Trophoblast cell (in vitro differentiated cells and primary cell): ENCODE measurements around the gene COMMD10.
A peak's percentile ranks its signal among the peaks of the same experiment; 100 is the strongest.

Experiments used
- DNase-seq, 2 donors: peaks; one replicate each; pipeline ENCODE4 v3.0.0-alpha.2; 2016
- H2AFZ ChIP-seq: 2 replicates; pipeline ENCODE4 v1.6.1; 2013; ENCODE audit warnings: low read length, moderate library complexity, mild to moderate bottlenecking; ENCODE audit not compliant: insufficient read depth, poor library complexity
- H2AK5ac ChIP-seq: 2 replicates; pipeline ENCODE4 v1.6.1; 2013; ENCODE audit warnings: mild to moderate bottlenecking, low read length
- H2BK120ac ChIP-seq: 2 replicates; pipeline ENCODE4 v1.6.1; 2013; ENCODE audit warnings: low read length, mild to moderate bottlenecking, moderate library complexity; ENCODE audit not compliant: insufficient read depth, poor library complexity
- H2BK12ac ChIP-seq: 2 replicates; pipeline ENCODE4 v1.6.1; 2013; ENCODE audit warnings: mild to moderate bottlenecking, low read length, moderate library complexity
- H2BK5ac ChIP-seq: 2 replicates; pipeline ENCODE4 v1.6.1; 2013; ENCODE audit warnings: low read length, low read depth, moderate library complexity, mild to moderate bottlenecking; ENCODE audit not compliant: poor library complexity
- H3K14ac ChIP-seq: 2 replicates; pipeline ENCODE4 v1.6.1; 2013; ENCODE audit warnings: mild to moderate bottlenecking, low read length
- H3K18ac ChIP-seq: 2 replicates; pipeline ENCODE4 v1.6.1; 2013; ENCODE audit warnings: mild to moderate bottlenecking, low read length
- H3K23ac ChIP-seq: 2 replicates; pipeline ENCODE4 v1.6.1; 2013; ENCODE audit warnings: low read length
- H3K27ac ChIP-seq: 2 replicates; pipeline ENCODE4 v1.5.1; 2013; ENCODE audit warnings: low read depth, mild to moderate bottlenecking, inconsistent platforms, low read length, moderate library complexity
- H3K27me3 ChIP-seq: 2 replicates; pipeline ENCODE4 v1.6.1; 2013; ENCODE audit warnings: inconsistent platforms, mild to moderate bottlenecking, low read length, moderate library complexity; ENCODE audit not compliant: insufficient read depth
- H3K36me3 ChIP-seq, 2 experiments: 1 replicate in 1 of 2; 2 replicates in 1 of 2; pipeline ENCODE4 v1.6.1; 2013; ENCODE audit warnings: low read length in 2 of 2, mild to moderate bottlenecking in 2 of 2, moderate library complexity in 1 of 2; ENCODE audit not compliant: insufficient read depth in 2 of 2, control insufficient read depth in 1 of 2
- H3K4ac ChIP-seq: 2 replicates; pipeline ENCODE4 v1.6.1; 2013; ENCODE audit warnings: low read depth, mild to moderate bottlenecking, low read length, moderate library complexity
- H3K4me1 ChIP-seq, 2 experiments: 1 replicate in 1 of 2; 2 replicates in 1 of 2; pipeline ENCODE4 v1.6.1; 2013; ENCODE audit warnings: low read length in 2 of 2, mild to moderate bottlenecking in 2 of 2, moderate library complexity in 1 of 2; ENCODE audit not compliant: insufficient read depth in 2 of 2, control insufficient read depth in 1 of 2
- H3K4me2 ChIP-seq: 2 replicates; pipeline ENCODE4 v1.6.1; 2013; ENCODE audit warnings: inconsistent platforms, mild to moderate bottlenecking, low read length, moderate library complexity
- H3K4me3 ChIP-seq: 2 replicates; pipeline ENCODE4 v1.5.1; 2013; ENCODE audit warnings: mild to moderate bottlenecking, low read depth, low read length, inconsistent platforms
- H3K79me1 ChIP-seq: one replicate; pipeline ENCODE4 v1.6.1; 2013; ENCODE audit warnings: low read length
- H3K79me2 ChIP-seq: 2 replicates; pipeline ENCODE4 v1.6.1; 2013; ENCODE audit warnings: low read length, mild to moderate bottlenecking; ENCODE audit not compliant: control insufficient read depth, insufficient read depth, poor library complexity
- H3K9ac ChIP-seq: 2 replicates; pipeline ENCODE4 v1.6.1; 2013; ENCODE audit warnings: mild to moderate bottlenecking, low read length
- H3K9me3 ChIP-seq: 2 replicates; pipeline ENCODE4 v1.6.1; 2013; ENCODE audit warnings: low read depth, mild to moderate bottlenecking, control low read depth, inconsistent platforms, low read length; ENCODE audit not compliant: insufficient read depth
- H4K12ac ChIP-seq: 2 replicates; pipeline ENCODE4 v1.6.1; 2013; ENCODE audit warnings: low read depth, mild to moderate bottlenecking, low read length, moderate library complexity
- H4K8ac ChIP-seq: 2 replicates; pipeline ENCODE4 v1.6.1; 2013; ENCODE audit warnings: low read depth, mild to moderate bottlenecking, low read length, moderate library complexity
- H4K91ac ChIP-seq: one replicate; pipeline ENCODE4 v1.6.1; 2013; ENCODE audit warnings: low read depth, mild to moderate bottlenecking, low read length, moderate library complexity
- WGBS: extraction: QIAGEN DNeasy Blood & Tissue Kit; methylation state at CpG from one replicate; pipeline ENCODE4 v1.1.7; 2013; ENCODE audit warnings: missing lambda C conversion rate; ENCODE audit not compliant: insufficient read length, insufficient coverage; ENCODE audit errors: extremely low coverage; 5-methylcytosine and 5-hydroxymethylcytosine counted together

Gene COMMD10

GRCh38 chr5:116216246-116216645 is 131.4 kb downstream of the COMMD10 start:
- Histone ChIP-seq H3K4ac (no peak overlapping the region), H2AFZ (no peak overlapping the region), H3K4me1 (no peaks in the 10 kb centered on the region), H2AK5ac (no peak overlapping the region), H3K9me3 (no peaks in the 10 kb centered on the region), H4K91ac (no peak overlapping the region), H3K79me2 (no peaks in the 10 kb centered on the region), H4K8ac (no peak overlapping the region), H3K18ac (no peak overlapping the region), H2BK120ac (no peak overlapping the region), H3K14ac (no peak overlapping the region), H3K23ac (no peak overlapping the region), H3K36me3 (no peaks in the 10 kb centered on the region), H3K27ac (no peak overlapping the region), H2BK5ac (no peak overlapping the region), H3K4me3 (no peak overlapping the region), H4K12ac (no peak overlapping the region), H3K27me3 (no peaks in the 10 kb centered on the region), H3K79me1 (no peaks in the 10 kb centered on the region), H2BK12ac (no peak overlapping the region), H3K9ac (no peak overlapping the region), H3K4me2 (no peak overlapping the region)
- DNase-seq, result peak; percentile 1 to 70
- WGBS, result no CpG with 5 or more reads among the region's 5 CpGs

GRCh38 chr5:116225281-116225922 is 140.6 kb downstream of the COMMD10 start:
- Histone ChIP-seq H2BK120ac (no peak overlapping the region), H3K14ac (no peak overlapping the region), H2BK12ac (no peak overlapping the region), H3K27me3 (no peaks in the 10 kb centered on the region), H3K36me3 (no peaks in the 10 kb centered on the region), H4K91ac (no peak overlapping the region), H3K18ac (no peak overlapping the region), H3K4me2 (no peak overlapping the region), H3K4ac (no peak overlapping the region), H3K79me2 (no peaks in the 10 kb centered on the region), H4K8ac (no peak overlapping the region), H2AFZ (no peak overlapping the region), H3K79me1 (no peaks in the 10 kb centered on the region), H3K4me1 (no peaks in the 10 kb centered on the region), H3K9ac (peak overlapping the region; percentile 22), H2BK5ac (no peak overlapping the region), H3K23ac (no peak overlapping the region), H3K4me3 (no peak overlapping the region), H2AK5ac (no peak overlapping the region), H3K9me3 (no peaks in the 10 kb centered on the region), H3K27ac (no peak overlapping the region), H4K12ac (no peak overlapping the region)
- no peak for DNase-seq

- Histone ChIP-seq H3K4me3 (no peak overlapping the region), H3K4ac (no peak overlapping the region), H3K9me3 (no peaks in the 10 kb centered on the region), H3K9ac (no peak overlapping the region), H4K8ac (no peak overlapping the region), H3K36me3 (no peaks in the 10 kb centered on the region), H2AK5ac (no peak overlapping the region), H2BK120ac (no peak overlapping the region), H3K14ac (no peak overlapping the region), H3K23ac (no peak overlapping the region), H3K4me2 (no peak overlapping the region), H3K79me1 (no peaks in the 10 kb centered on the region), H3K4me1 (no peaks in the 10 kb centered on the region), H3K18ac (no peak overlapping the region), H3K27ac (no peak overlapping the region), H3K27me3 (no peaks in the 10 kb centered on the region), H2BK5ac (no peak overlapping the region), H2BK12ac (no peak overlapping the region), H3K79me2 (no peaks in the 10 kb centered on the region), H4K91ac (no peak overlapping the region), H2AFZ (no peak overlapping the region), H4K12ac (no peak overlapping the region)
- DNase-seq, result no peak
- WGBS, result no CpG with 5 or more reads among the region's 3 CpGs
Observed at GRCh38 chr5:116229131-116229689, 144.4 kb downstream of the COMMD10 start.

GRCh38 chr5:116231288-116231687 is 146.5 kb downstream of the COMMD10 start:
- H2BK12ac ChIP-seq, result no peak overlapping the region
- H3K4me2 ChIP-seq, result no peak overlapping the region
- no peak overlapping the region for H3K18ac ChIP-seq
- H4K8ac ChIP-seq, result no peak overlapping the region
- no peak overlapping the region for H3K4ac ChIP-seq
- no peak overlapping the region for H3K27ac ChIP-seq
- no peak overlapping the region for H4K12ac ChIP-seq
- H3K36me3 ChIP-seq, result no peaks in the 10 kb centered on the region
- H3K9ac ChIP-seq, result no peak overlapping the region
- no peak overlapping the region for H2BK5ac ChIP-seq
- H3K14ac ChIP-seq, result no peak overlapping the region
- no peak for DNase-seq
- no peaks in the 10 kb centered on the region for H3K79me2 ChIP-seq
- H3K79me1 ChIP-seq, result no peaks in the 10 kb centered on the region
- H3K27me3 ChIP-seq, result no peaks in the 10 kb centered on the region
- H2AFZ ChIP-seq, result no peak overlapping the region
- H2BK120ac ChIP-seq, result no peak overlapping the region
- H4K91ac ChIP-seq, result no peak overlapping the region
- no peak overlapping the region for H3K4me3 ChIP-seq
- H3K23ac ChIP-seq, result no peak overlapping the region
- no CpG with 5 or more reads among the region's 2 CpGs for WGBS
- H3K4me1 ChIP-seq, result no peaks in the 10 kb centered on the region
- H3K9me3 ChIP-seq, result no peaks in the 10 kb centered on the region
- no peak overlapping the region for H2AK5ac ChIP-seq
